GM21381 (cell line): ENCODE measurements around the gene NPAS4.
A peak's percentile ranks its signal among the peaks of the same experiment; 100 is the strongest.
"Not testable (repeated sequence)": the region's sequence is repeated elsewhere in the genome, so short reads cannot be mapped to it uniquely, and the experiment has no call there.

ENCODE experiments used
- ATAC-seq: cut with Tn5 transposase; IDR thresholded peaks from one replicate; pipeline ENCODE4 v1.9.1; 2021; ENCODE audit warnings: mild to moderate bottlenecking, moderate library complexity; ENCODE audit not compliant: unreplicated experiment

NPAS4 gene

DNA sequence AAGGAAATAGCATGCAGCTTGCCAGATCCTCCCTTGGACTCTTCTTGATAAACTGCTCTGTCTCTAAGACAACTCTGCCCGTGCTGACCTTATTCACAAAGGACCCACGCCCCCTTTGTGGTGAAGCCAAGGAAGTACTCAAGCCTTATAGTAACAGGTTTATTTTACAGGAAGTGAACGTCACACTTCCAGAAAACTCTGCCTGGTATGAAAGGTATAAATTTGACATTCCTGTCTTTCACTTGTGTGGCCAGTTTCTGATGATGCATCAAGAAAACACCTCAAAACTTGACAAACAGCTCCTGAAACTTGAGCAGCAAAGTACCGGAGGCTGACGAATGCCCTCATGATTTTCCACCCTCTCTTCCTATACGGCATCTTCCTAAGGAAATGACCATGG is 33.4 kb downstream of the NPAS4 start:
- no peak for ATAC-seq

DNA sequence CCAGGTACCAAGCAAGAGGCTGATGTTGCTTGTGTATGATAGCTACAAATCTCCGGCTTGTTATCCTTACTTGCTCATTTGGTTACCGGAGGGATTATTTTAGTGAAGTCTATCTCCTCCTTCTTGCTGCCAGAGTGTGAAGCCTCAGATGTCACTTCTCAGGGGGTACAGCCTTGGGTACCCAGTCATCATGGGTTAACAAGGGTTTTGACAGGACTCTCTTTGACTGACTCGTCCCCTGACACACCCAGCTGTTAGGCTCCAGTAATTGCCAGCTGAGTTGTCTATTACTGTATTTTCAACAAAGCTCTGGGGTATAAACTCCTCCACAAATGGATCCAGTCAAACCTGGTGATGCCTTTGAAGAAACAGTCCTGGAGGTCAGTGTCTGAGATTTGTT is 34.0 kb downstream of the NPAS4 start:
- no peak for ATAC-seq

DNA sequence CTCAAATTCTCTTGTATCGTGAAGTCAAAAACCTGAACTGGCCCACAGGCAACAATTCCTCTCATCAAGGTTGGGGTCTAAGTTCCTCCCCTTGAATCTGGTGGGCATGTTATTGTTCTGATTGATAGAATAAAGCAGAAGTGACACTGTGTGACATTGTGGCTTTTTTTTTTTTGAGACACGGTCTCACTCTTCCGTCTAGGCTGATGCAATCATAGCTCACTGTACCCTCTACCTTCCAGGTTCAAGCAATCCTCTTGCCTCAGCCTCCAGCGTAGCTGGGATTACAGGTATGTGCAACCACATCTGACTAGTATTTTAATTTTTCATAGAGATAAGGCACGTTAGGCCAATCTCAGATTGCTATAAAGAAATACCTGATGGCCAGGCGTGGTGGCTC is 37.0 kb downstream of the NPAS4 start:
- no peak for ATAC-seq

- ATAC-seq = no peak
Measured at GRCh38 chr11:66459138-66459778, 38.4 kb downstream of the NPAS4 start.

- no peak for ATAC-seq
Measured at GRCh38 chr11:66462010-66462409, 41.2 kb downstream of the NPAS4 start.

- ATAC-seq = no peak
Measured at GRCh38 chr11:66462911-66463310, 42.1 kb downstream of the NPAS4 start.

GRCh38 chr11:66464116-66464515 is 43.3 kb downstream of the NPAS4 start:
- ATAC-seq = not testable (repeated sequence)

DNA sequence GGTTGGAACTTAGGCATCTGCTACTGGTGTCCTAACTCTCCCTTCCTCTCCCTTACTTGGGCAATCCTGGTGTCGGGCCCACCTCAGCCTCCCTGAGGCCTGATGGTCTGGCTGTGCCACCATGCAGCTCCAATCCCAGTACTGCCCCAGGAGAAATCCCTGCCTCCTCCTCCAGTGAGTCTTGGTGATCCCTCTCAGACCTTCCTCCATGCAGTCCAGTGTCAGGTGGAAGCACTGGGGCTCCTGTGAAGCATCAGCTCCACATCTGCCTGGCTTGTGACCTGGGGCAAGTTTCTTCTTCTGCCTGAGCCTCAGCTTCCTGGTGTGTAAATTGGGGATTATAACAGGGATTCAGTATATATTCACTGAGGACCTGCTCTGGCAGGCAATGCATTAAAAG is 44.1 kb downstream of the NPAS4 start:
- ATAC-seq = no peak

- no peak for ATAC-seq
Measured at GRCh38 chr11:66465373-66466224, 44.8 kb downstream of the NPAS4 start.

GRCh38 chr11:66466225-66467033 is 45.6 kb downstream of the NPAS4 start, which contains the start of gene PELI3:
Gene PELI3, plus strand, starts transcription at chr11:66466905. Its CDS starts 1,224 bp downstream, at chr11:66468129.
- peak; percentile 76 for ATAC-seq

GRCh38 chr11:66467034-66467659 is 46.3 kb downstream of the NPAS4 start:
- peak; percentile 27 for ATAC-seq

DNA sequence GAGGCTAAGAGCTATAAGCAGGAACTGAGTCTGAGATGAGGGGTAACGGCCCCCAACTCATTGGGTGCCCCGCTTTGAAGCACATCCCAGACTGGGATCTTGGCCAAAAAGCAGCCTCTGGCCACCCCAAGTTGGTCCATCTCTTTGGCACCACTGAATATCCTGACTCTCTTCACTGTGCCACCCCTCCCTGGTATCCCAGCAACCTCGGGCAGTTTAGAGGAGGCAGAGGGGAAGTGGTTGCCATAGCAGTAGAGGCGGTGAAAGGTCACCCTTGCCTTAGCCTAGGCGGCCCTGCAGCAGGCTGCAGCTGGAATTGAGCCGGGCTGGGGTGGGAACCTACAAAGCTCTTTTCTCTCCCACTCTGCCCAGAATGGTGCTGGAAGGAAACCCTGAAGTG is 46.9 kb downstream of the NPAS4 start:
- ATAC-seq = no peak

- ATAC-seq = no peak
Measured at GRCh38 chr11:66468691-66469090, 47.9 kb downstream of the NPAS4 start.

GRCh38 chr11:66469441-66469840 is 48.6 kb downstream of the NPAS4 start:
- ATAC-seq = no peak

DNA sequence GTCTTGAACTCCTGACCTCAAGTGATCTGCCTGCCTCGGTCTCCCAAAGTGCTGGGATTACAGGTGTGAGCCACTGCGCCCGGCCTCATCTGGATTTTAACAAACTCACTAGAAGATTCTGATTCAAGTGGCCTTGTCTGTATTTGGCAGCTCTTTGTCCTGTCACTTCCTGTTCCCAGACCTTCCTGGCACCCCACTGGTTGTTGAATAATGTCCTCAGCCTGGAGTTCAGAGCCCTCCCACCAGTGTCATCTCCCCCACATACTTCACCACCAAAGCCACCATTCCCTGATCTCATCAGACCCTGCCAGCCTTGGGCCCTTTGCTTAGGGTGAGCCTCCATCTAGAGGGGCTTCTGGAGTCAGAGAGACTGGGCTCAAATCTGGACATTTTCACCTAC is 49.2 kb downstream of the NPAS4 start:
- no peak for ATAC-seq

DNA sequence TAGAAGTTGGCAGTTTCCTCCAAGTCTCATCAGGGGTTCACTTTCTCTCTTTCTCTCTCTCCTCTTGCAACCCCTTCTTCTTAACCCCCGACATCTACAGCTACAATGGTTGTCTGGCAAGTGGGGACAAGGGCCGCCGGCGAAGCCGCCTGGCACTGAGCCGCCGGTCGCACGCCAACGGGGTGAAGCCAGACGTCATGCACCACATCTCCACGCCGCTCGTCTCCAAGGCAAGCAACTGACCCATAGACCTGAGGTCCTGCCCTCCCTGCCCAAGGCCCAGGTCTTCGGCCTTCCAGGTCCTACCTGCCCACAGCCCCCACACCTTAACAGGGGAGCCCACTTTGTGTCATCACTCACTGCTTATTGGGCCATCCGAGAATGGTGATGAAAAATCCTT is 50.3 kb downstream of the NPAS4 start:
- ATAC-seq = no peak

- no peak for ATAC-seq
Measured at GRCh38 chr11:66472054-66472453, 51.2 kb downstream of the NPAS4 start.

GRCh38 chr11:66473167-66473566 is 52.3 kb downstream of the NPAS4 start:
- ATAC-seq = no peak

DNA sequence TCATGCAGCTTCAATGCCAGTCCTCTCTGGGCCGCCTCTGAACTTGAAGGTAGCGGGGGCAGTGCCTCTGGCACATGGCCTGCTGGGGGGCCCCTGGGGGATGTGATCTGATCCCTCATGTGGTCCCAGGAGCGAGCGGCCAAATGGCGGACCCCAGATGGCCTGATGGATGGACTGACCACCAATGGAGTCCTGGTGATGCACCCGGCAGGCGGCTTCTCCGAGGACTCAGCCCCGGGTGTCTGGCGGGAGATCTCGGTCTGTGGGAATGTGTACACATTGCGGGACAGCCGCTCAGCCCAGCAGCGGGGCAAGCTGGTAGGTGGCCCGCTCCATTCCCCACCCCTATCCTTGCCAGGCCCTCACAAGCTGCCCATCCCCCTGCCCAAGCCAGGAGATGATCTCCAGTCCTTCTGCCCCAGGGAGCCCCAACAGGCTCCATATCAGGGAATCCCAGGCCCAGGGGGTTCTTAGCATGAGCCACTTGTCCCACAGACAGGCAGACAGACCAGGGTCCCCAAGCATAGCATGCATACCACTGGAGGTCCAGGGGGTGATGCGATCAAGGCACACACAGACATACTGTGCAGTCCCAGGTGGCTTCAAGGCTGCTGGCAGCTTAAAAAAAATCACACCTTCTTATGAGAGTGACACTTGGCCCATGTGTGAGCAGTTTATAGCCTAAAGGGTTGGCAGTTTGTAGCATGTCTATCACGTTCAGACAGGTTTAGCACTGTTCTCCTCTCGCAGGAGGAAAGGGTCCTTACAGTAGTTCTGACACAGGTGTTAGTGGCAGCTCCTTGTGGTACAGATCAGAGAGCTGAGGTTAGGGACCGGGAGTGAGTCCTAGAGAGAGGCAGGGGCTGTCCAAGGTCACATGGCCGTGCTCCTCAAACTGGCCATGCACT is 53.0 kb downstream of the NPAS4 start:
- no peak for ATAC-seq
